Measurements from ENCODE around the gene NAB1.

Gene NAB1

DNA sequence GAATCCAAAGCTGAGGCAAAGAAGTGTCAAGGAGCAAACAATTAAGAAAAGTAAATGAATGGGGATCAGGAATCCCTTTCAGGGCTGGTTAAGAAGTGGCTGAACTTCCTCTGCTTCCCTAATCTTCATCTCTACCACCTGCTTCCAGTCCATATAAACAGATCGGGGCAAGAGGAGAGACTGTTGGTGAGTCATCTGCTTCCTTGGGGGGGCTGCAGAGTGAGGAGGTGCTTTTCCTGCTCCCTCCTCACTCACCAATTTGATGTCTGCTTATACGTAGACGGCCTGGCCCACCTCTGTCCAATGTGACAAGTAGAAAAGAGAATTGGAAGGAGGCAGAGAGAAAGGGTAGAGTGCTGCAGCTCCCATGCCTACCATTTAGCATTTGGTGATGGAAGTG lies 68.4 kb downstream of the NAB1 start:
- no peak for DNase-seq

DNA sequence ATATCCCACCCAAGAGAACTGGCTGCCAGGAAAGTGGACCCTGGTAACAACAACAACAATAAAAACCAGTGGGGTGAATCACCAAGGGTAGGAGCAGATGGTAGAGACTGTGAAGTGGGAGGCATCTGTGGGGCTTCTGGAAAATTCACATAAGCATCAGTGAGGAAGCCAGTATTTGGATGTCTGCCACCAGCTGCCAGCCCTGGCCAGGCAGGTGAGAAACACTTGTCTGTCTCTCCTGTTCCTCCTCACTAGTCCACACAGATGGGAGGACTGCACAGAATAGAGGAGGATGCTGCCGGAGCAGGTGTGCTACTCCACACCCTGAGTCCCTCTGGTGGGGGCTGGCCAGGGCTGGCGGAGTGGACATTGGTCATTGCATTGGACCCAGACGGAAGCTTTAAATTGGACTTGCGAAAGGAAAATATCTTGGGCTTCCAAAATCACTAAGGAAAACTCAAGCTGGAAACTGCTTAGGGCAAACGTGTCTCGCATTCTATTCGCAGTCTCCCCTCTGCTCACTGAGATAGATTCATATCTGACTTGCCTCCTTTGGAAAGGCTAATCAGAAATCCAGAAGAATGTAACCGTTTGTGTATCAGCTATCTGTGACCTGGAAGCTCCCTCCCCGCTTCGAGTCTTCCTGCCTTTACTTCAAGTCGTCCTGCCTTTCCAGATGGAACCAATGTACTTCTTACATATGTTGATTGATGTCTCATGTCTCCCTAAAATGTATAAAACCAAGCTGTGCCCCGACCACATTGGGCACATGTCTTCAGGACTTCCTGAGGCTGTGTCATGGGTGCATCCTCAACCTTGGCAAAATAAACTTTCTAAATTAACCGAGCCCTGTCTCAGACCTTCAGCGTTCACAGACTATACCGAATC lies 69.1 kb downstream of the NAB1 start:
- no peak for DNase-seq

DNA sequence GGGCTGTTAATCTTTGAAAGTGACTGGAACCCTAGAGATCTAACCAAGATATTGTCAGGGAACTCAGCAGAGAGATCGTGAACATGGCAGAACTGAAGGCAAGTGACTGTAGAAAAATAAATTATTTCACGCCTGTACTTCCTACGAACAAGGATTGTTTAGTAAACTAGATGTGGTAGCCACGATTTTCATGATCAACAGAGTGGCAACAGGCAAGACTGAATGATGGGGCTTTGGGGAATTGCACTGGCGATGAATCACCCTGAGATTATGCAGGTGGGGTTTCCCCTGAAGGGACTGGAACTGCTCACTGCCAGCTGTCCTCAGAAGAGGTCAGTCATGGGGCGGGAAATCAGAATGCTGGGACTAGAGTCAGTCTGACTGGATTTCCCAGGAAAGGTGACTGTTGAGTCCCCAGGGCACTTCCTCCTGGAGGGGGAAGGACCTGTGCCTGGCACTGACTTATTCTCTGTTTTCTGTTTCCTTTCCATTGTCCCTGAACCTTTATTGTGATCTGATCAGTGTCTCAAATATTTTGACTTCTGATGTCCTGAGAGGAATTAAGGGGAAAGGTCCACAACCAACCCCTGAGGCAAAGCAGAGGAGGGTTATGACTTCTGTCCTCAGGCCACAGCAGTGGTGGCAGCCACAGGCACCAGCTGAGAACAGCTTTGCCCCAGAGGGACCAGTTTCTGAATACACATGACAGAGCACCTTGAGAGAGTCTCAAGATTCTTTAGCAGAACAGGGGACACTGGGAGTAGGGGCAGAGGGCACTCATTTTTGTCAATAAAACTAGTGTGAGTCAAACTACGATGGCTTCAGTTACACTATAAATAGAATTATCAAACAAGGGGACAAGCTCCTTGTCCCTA lies 70.0 kb downstream of the NAB1 start:
- peak; percentile 79 for DNase-seq

DNA sequence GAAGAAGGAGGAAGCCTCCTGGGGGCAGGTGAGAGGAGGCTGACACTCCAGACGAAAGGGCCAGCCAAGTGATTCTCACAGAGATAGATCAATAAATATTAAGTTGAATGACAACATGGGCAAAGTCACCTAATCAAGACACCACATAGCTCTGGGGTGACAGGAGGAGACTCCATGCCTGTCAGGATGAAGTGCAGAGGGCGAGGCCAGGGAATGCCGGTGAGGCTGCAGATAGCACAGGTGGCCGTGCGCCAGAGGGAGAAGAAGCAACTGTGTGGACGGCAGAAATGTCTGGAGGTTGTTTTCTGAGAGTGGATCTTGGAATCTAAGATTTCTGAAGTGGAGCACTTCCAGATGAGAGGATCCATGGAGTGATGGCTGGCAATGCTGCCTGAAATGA lies 71.4 kb downstream of the NAB1 start:
- DNase-seq: no peak

DNA sequence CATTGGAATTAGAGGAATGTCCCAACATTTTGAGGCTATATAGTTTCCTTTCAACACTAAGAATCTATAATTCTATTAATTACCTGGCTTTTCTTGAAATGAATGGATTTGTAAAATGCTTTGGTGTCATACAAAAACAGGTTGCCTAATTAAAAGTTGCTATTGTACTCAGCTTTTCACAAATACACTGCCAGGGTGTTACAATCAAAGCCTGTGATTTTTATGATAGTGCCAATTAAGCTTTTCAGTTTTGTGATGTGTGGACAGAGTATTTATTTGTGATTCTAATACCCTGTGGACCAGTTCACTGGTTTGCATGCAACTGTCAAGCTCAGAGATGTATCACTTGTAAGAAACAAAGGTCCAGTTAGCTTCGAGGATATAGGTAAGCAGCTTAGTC lies 71.8 kb downstream of the NAB1 start:
- DNase-seq: no peak

DNA sequence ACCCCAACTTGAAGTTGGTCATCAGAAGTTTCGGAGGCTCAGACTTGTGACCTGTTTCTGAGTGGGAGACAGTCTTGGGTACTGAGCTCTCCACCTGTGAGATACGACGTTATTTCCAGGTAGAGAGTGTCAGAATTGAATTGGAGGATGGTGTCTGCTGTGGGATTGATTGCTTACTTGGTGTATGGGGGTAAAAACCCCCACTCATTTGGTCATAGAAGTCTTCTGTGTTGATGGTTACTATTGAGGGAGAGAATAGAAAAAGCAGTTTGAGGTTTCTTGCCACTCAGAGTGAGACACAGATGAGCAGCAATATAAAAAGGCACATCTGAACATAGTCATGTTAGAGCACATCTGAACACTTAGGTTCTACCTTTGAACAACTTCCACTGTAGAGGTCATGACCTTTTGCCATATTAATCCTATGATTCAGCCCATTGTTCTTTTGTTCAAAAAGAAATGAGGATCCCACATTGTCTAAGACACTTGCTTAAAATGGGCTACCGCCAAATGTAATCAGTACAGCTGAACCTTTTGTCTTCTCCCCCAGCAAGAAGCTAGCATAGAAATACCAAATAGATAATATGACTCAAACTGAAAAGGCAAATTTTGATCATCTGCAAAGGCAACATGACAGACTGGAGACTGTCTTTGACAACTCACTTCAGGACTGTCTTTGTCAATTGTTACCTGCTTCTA lies 73.3 kb downstream of the NAB1 start:
- no peak for DNase-seq

DNA sequence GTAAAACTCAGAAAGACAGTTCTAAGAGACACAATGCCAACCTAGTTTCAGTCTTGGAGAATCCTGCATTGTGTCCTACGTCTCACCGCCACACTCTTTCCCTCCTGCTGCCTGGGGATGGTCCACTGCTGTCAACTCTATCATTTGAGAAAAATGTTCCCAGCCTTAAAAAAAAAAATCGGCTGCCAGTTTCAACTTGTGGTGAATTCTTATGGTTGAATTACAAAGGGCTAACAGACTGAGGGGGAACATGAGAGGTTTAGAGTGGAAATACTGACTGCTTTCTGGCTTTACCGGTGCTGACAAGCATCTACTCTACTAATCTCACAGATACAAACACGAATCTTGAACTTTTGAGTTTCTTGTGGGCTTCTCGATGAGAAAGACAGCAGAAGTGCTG lies 74.0 kb downstream of the NAB1 start:
- no peak for DNase-seq

DNA sequence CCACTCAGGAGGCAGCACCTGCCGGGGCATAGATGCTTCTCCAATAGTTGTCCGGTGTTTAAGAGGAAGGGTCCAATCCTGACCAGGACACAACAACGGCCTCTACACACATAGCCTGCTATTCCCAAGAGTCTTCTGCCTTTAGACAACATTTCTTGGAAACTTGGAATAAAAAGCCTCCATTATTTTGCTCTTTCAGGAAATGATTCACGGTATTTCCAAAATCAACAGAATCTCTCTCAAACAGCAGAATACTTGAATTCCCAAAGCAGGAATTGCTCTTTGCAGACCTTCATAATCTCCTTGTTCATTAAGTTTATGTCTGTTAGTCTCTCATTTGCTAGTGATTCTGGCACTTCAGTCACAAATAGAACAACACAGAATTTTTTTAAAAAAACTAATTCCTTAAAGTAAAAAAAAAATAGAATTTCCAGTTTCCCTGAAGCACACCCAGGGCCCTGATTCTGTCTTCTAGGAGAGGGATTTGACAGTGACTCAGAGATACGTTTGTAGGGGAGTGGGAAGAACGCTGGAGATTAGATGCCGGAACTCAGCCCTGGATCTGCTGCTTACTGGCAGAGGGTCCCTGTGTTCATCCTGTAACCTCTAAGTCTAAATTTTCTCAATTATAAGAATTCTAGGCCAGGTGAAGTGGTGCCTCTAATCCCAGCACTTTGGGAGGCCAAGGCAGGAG lies 74.7 kb downstream of the NAB1 start:
- no peak for DNase-seq

DNA sequence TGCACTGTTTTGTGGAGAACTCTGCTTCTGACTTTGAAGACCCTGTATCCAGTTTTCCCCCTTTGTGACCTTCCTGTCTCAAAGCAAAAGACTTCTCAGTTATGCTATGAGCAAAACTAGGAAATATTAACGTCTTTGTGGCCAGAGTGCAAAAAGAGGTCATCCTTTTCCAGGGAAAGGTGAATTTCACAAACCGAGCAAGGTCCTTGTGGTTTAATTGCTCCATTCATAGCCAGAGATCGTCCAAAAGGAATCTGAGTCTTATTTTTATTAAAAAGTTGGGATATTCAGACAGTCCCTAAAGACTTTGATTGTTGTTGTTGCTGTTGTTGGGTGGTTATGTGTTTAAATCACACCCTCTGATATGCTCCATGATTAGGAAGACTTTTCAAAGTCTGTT lies 77.4 kb downstream of the NAB1 start:
- DNase-seq: no peak

DNA sequence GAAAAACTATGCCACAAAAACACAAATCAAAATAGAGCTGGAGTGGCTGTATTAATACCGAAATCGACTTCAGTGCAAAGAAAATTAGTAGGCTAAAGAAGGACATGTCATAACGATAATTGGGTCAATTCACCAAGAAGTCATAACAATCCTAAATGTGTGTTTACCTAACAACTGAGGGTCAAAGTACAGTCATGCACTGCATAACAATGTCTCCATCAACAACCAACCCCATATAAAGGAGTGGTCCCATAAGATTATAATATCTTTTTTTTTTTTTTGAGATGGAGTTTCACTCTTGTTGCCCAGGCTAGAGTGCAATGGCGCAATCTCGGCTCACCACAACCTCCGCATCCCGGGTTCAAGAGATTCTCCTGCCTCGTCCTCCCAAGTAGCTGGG lies 87.5 kb downstream of the NAB1 start:
- no peak for DNase-seq

DNA sequence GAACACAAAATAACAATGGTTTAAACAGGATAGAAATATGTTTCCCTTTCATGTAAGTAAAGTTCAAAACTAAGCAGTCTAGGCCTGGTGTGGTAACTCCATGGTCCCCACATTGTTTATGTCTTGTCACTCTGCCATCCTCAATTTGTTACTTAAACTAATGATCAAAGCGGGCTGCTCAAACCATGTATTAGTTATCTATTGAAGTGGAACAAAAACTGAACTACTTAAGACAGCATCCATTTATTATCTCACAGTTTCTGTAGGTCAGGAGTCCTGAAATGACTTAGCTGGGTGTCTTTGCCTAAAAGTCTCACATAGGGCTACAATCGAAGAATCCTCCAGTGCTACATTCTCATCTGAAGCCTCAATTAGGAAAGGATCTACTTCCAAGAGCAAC lies 91.6 kb downstream of the NAB1 start:
- no peak for DNase-seq
